ENCODE measurements around the gene SNTG2. TPM values are rescaled to one million over a fixed set of nuclear protein-coding genes. Genes with fewer than 3 reads are reported as not detected.

Gene SNTG2
- total RNA-seq, 2 experiments from 2014 or later: 2.5 to 3.2 TPM

DNA sequence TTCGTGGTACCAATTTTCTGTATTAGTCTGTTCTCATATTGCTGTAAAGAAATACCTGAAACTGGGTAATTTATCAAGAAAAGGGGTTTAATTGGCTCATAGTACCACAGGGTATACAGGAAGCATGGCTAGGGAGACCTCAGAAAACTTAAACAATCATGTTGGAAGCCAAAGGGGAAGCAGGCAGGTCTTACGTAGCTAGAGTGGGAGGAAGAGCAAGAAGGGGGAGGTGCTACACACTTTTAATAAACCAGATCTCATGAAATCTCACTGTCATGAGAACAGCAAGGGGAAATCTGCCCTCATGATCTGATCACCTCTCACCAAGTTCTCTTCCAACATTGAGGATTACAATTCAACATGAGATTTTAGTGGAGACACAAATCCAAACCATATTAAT, 235.8 kb downstream of the SNTG2 start:
- DNase-seq (no peak), ATAC-seq (no peak)
- Mint-ChIP-seq H3K4me1 (ENCODE audit: low read depth) (no peaks in the 10 kb centered on the region), H3K36me3 (ENCODE audit: low read depth) (peaks cover 2% of the 10 kb centered on the region), H3K9me3 (peaks cover 6% of the 10 kb centered on the region), H3K4me3 (no peak overlapping the region), H3K27ac (no peak overlapping the region), H3K27me3 (no peaks in the 10 kb centered on the region)
- TF ChIP-seq, protein P1, sequence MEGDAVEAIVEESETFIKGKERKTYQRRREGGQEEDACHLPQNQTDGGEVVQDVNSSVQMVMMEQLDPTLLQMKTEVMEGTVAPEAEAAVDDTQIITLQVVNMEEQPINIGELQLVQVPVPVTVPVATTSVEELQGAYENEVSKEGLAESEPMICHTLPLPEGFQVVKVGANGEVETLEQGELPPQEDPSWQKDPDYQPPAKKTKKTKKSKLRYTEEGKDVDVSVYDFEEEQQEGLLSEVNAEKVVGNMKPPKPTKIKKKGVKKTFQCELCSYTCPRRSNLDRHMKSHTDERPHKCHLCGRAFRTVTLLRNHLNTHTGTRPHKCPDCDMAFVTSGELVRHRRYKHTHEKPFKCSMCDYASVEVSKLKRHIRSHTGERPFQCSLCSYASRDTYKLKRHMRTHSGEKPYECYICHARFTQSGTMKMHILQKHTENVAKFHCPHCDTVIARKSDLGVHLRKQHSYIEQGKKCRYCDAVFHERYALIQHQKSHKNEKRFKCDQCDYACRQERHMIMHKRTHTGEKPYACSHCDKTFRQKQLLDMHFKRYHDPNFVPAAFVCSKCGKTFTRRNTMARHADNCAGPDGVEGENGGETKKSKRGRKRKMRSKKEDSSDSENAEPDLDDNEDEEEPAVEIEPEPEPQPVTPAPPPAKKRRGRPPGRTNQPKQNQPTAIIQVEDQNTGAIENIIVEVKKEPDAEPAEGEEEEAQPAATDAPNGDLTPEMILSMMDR (IDR thresholded peaks at IDR 0.05): no peak
- CTCF ChIA-PET: no interaction called here
- intact Hi-C loops (cut with micrococcal nuclease): no loop called here
- POLR2A ChIA-PET: no interaction called here

DNA sequence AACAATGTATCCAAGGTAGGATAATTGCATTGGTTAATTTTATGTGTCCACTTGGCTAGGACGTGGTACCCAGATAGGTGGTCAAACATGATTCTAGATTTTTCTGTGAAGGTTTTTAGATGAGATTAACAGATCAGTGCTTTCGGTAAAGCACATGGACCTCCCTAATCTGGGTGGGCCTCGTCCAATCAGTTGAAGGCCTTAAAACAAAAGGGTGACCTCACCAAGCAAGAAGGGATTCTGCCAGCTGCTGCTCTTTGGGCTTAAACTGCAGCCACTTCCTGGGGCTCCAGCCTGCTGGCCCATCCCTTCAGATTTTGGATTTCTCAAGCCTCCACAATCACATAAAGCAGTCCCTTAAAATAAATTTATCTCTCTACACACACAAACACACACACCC, 236.5 kb downstream of the SNTG2 start:
- DNase-seq (no peak), ATAC-seq (no peak)
- intact Hi-C loops (cut with micrococcal nuclease): no loop called here
- Mint-ChIP-seq H3K36me3 (ENCODE audit: low read depth) (peaks cover 2% of the 10 kb centered on the region), H3K4me1 (ENCODE audit: low read depth) (no peaks in the 10 kb centered on the region), H3K27me3 (no peaks in the 10 kb centered on the region), H3K27ac (no peak overlapping the region), H3K4me3 (no peak overlapping the region), H3K9me3 (peaks cover 6% of the 10 kb centered on the region)
- TF ChIP-seq, protein P1 (IDR thresholded peaks at IDR 0.05): no peak
- ChIA-PET CTCF (no interaction called here), POLR2A (no interaction called here)

DNA sequence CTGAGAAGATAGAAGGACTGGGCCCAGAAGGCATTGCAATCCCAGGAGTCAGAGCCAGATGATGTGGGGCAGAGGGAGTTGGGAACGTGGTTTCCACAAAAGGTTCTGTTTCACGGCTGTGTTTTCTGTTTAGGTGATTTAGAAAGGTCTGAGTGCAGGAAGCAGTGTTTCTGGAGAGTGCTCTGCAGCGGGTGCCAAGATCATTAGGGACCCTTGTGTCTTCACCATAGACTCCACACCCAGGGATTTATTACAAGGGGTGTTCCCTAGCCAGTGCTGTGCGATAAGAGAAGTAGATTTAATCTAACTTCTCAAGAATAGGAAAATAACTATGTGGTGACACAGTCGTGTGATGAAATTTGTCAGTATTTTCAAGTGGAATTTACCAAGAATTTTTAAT, 241.5 kb downstream of the SNTG2 start:
- POLR2A ChIA-PET: no interaction called here
- no peak for DNase-seq
- CTCF ChIA-PET: no interaction called here

DNA sequence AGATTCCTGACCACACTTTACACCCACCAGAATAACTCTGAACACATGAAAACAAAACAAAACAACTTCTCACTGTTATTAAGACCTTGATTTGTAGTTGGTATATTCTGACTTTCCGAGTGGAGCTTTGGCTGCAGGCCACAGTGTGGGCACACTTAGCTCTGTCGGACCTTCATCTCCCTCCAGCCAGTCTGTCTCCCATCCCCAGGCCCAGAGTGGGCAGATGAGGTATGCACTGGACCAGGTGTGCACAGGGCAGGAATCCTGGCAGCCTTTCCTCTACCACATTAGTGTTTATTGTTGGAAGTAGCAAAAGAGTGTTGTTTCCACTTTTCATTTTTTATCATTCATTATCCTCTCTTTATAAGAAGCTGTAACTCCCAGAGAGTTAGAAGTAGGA, 243.2 kb downstream of the SNTG2 start:
- POLR2A ChIA-PET: interaction anchor here (0.9 kb wide), 1 partner anchor 147 kb away, joined by 3 read pairs; no protein-coding TSS in a partner anchor

More for the DNA sequence above, 241.5 kb downstream of the SNTG2 start:
- Mint-ChIP-seq H3K9me3 (peaks cover 17% of the 10 kb centered on the region), H3K4me1 (ENCODE audit: low read depth) (no peaks in the 10 kb centered on the region), H3K27ac (no peak overlapping the region), H3K27me3 (no peaks in the 10 kb centered on the region), H3K36me3 (ENCODE audit: low read depth) (peaks cover 8% of the 10 kb centered on the region), H3K4me3 (no peak overlapping the region)
- TF ChIP-seq, protein P1 (IDR thresholded peaks at IDR 0.05): no peak
- ATAC-seq: no peak
- intact Hi-C loops (cut with micrococcal nuclease): no loop called here

GRCh38 chr2:1203772-1204171, 253.1 kb downstream of the SNTG2 start:
- Mint-ChIP-seq H3K27me3 (no peaks in the 10 kb centered on the region), H3K9me3 (peaks cover 8% of the 10 kb centered on the region), H3K27ac (no peak overlapping the region), H3K4me1 (ENCODE audit: low read depth) (no peaks in the 10 kb centered on the region), H3K36me3 (ENCODE audit: low read depth) (no peaks in the 10 kb centered on the region), H3K4me3 (no peak overlapping the region)
- TF ChIP-seq, protein P1 (IDR thresholded peaks at IDR 0.05): no peak
- ChIA-PET CTCF (no interaction called here), POLR2A (no interaction called here)
- intact Hi-C loops (cut with micrococcal nuclease): no loop called here
- ATAC-seq (no peak), DNase-seq (no peak)

More for the DNA sequence above, 243.2 kb downstream of the SNTG2 start:
- CTCF ChIA-PET: no interaction called here
- no peaks in the 10 kb centered on the region for H3K27me3 Mint-ChIP-seq
- no peak overlapping the region for H3K27ac Mint-ChIP-seq
- TF ChIP-seq, protein P1 (IDR thresholded peaks at IDR 0.05): no peak
- intact Hi-C loops (cut with micrococcal nuclease): no loop called here
- DNase-seq: no peak
- H3K9me3 Mint-ChIP-seq: peaks cover 17% of the 10 kb centered on the region
- H3K4me3 Mint-ChIP-seq: no peak overlapping the region
- no peaks in the 10 kb centered on the region for H3K4me1 Mint-ChIP-seq (ENCODE audit: low read depth)
- no peak for ATAC-seq
- peaks cover 8% of the 10 kb centered on the region for H3K36me3 Mint-ChIP-seq (ENCODE audit: low read depth)
